HEK293 (cell line): ENCODE results near the gene RASA3.
A peak's percentile ranks its signal among the peaks of the same experiment; 100 is the strongest.

Experiments
- CTCF ChIA-PET: fragments of 350-600 bp; formaldehyde crosslinking; extraction: SDS; loops from one replicate; lab custom pipeline; 2021; ENCODE audit warnings: antibody characterized with exemption; lab: Yijun Ruan, JAX
- POLR2A ChIA-PET: fragments of 300-600 bp; formaldehyde crosslinking; extraction: SDS; loops from one replicate; lab custom pipeline; 2020; ENCODE audit warnings: antibody characterized with exemption, inconsistent platforms; lab: Yijun Ruan, JAX
- H3K27ac ChIP-seq: fragments of 200-500 bp; sonication (Bioruptor generic); 2 replicates; pipeline ENCODE4 v1.5.1; 2014; ENCODE audit warnings: low read depth, low read length, control low read depth, inconsistent platforms; ENCODE audit errors: extremely low read depth
- H3K36me3 ChIP-seq, 2 experiments: fragments of 200-500 bp in 1 of 2; sonication (Bioruptor generic) in 1 of 2; 1 replicate in 1 of 2; 2 replicates in 1 of 2; pipeline ENCODE4 v1.5.1; 2014 to 2017; ENCODE audit warnings: inconsistent platforms in 2 of 2, low read length in 2 of 2; ENCODE audit not compliant: control insufficient read depth in 2 of 2, insufficient read depth in 1 of 2
- H3K4me1 ChIP-seq: fragments of 200-500 bp; sonication (Bioruptor generic); 2 replicates; pipeline ENCODE4 v1.5.1; 2014; ENCODE audit warnings: mild to moderate bottlenecking, low read length, inconsistent platforms; ENCODE audit not compliant: control insufficient read depth, insufficient read depth
- H3K4me3 ChIP-seq: 2 replicates; pipeline ENCODE4 v1.5.1; 2011; ENCODE audit warnings: low read depth, mild to moderate bottlenecking, control low read depth, low read length, moderate library complexity
- H3K9me3 ChIP-seq: fragments of 200-500 bp; sonication (Bioruptor generic); 2 replicates; pipeline ENCODE4 v1.5.1; 2014; ENCODE audit warnings: low read depth, low read length, inconsistent platforms; ENCODE audit not compliant: control insufficient read depth, insufficient read depth
- CTCF ChIP-seq: fragments of 450-650 bp; formaldehyde crosslinking; IDR thresholded peaks from 2 replicates; pipeline ENCODE4 v1.5.1; 2016; ENCODE audit warnings: missing biosample characterization, missing genetic modification characterization
- ELK4 ChIP-seq: IDR thresholded peaks from 2 replicates; pipeline ENCODE4 v1.6.1; 2011; ENCODE audit warnings: mild to moderate bottlenecking, low read depth, low read length, borderline replicate concordance
- GLIS1 ChIP-seq: fragments of 450-650 bp; formaldehyde crosslinking; IDR thresholded peaks from 2 replicates; pipeline ENCODE4 v1.5.1; 2016; ENCODE audit warnings: missing biosample characterization, missing genetic modification characterization
- GLIS2 ChIP-seq: fragments of 450-650 bp; formaldehyde crosslinking; IDR thresholded peaks from 2 replicates; pipeline ENCODE4 v1.5.1; 2016; ENCODE audit warnings: missing biosample characterization, missing genetic modification characterization
- MYNN ChIP-seq: fragments of 450-650 bp; formaldehyde crosslinking; IDR thresholded peaks from 2 replicates; pipeline ENCODE4 v1.5.1; 2016; ENCODE audit warnings: missing biosample characterization, missing genetic modification characterization, borderline replicate concordance
- PRDM2 ChIP-seq: fragments of 450-650 bp; formaldehyde crosslinking; IDR thresholded peaks from 2 replicates; pipeline ENCODE4 v1.5.1; 2016; ENCODE audit warnings: missing biosample characterization, missing genetic modification characterization, borderline replicate concordance
- SP2 ChIP-seq: fragments of 450-650 bp; formaldehyde crosslinking; IDR thresholded peaks from 2 replicates; pipeline ENCODE4 v1.5.1; 2016; ENCODE audit warnings: missing biosample characterization, missing genetic modification characterization
- ZBTB7A ChIP-seq: fragments of 450-650 bp; formaldehyde crosslinking; IDR thresholded peaks from 2 replicates; pipeline ENCODE4 v1.5.1; 2016; ENCODE audit warnings: low read depth, missing biosample characterization, missing genetic modification characterization
- ZFHX2 ChIP-seq: fragments of 450-650 bp; formaldehyde crosslinking; conservative IDR thresholded peaks from 2 replicates; pipeline ENCODE4 v1.5.1; 2016; ENCODE audit warnings: missing biosample characterization, missing genetic modification characterization
- ZIC2 ChIP-seq: fragments of 450-650 bp; formaldehyde crosslinking; IDR thresholded peaks from 2 replicates; pipeline ENCODE4 v1.5.1; 2016; ENCODE audit warnings: missing biosample characterization, missing genetic modification characterization
- ZNF114 ChIP-seq: fragments of 450-650 bp; formaldehyde crosslinking; IDR thresholded peaks from 2 replicates; pipeline ENCODE4 v1.5.0; 2017; ENCODE audit warnings: missing biosample characterization, missing genetic modification characterization
- ZNF133 ChIP-seq: fragments of 450-650 bp; formaldehyde crosslinking; IDR thresholded peaks from 2 replicates; pipeline ENCODE4 v1.5.1; 2016; ENCODE audit warnings: missing biosample characterization, missing genetic modification characterization
- ZNF138 ChIP-seq: fragments of 450-650 bp; formaldehyde crosslinking; IDR thresholded peaks from 2 replicates; pipeline ENCODE4 v1.5.1; 2016; ENCODE audit warnings: missing biosample characterization, missing genetic modification characterization, borderline replicate concordance
- ZNF311 ChIP-seq: fragments of 450-650 bp; formaldehyde crosslinking; IDR thresholded peaks from 2 replicates; pipeline ENCODE4 v1.5.1; 2017; ENCODE audit warnings: missing biosample characterization, missing genetic modification characterization, borderline replicate concordance
- ZNF510 ChIP-seq: fragments of 450-650 bp; formaldehyde crosslinking; IDR thresholded peaks from 2 replicates; pipeline ENCODE4 v1.5.1; 2018; ENCODE audit warnings: mild to moderate bottlenecking, missing genetic modification characterization, missing biosample characterization; ENCODE audit not compliant: insufficient replicate concordance
- ZNF704 ChIP-seq: fragments of 450-650 bp; formaldehyde crosslinking; IDR thresholded peaks from 2 replicates; pipeline ENCODE4 v1.5.1; 2016; ENCODE audit warnings: missing biosample characterization, missing genetic modification characterization
- ZNF776 ChIP-seq: fragments of 450-650 bp; formaldehyde crosslinking; IDR thresholded peaks from 2 replicates; pipeline ENCODE4 v1.5.0; 2017; ENCODE audit warnings: missing biosample characterization, missing genetic modification characterization, borderline replicate concordance
- ZSCAN18 ChIP-seq: fragments of 450-650 bp; formaldehyde crosslinking; IDR thresholded peaks from 2 replicates; pipeline ENCODE4 v1.5.1; 2016; ENCODE audit warnings: missing biosample characterization, missing genetic modification characterization
- TF ChIP-seq, protein P1 (sequence below): fragments of 450-650 bp; formaldehyde crosslinking; IDR thresholded peaks from 2 replicates; pipeline ENCODE4 v1.5.1; 2017; ENCODE audit warnings: missing biosample characterization, missing genetic modification characterization
- TF ChIP-seq, protein P2 (sequence below): fragments of 450-650 bp; formaldehyde crosslinking; IDR thresholded peaks from 2 replicates; pipeline ENCODE4 v1.5.1; 2016; ENCODE audit warnings: missing biosample characterization, missing genetic modification characterization

Gene RASA3

DNA sequence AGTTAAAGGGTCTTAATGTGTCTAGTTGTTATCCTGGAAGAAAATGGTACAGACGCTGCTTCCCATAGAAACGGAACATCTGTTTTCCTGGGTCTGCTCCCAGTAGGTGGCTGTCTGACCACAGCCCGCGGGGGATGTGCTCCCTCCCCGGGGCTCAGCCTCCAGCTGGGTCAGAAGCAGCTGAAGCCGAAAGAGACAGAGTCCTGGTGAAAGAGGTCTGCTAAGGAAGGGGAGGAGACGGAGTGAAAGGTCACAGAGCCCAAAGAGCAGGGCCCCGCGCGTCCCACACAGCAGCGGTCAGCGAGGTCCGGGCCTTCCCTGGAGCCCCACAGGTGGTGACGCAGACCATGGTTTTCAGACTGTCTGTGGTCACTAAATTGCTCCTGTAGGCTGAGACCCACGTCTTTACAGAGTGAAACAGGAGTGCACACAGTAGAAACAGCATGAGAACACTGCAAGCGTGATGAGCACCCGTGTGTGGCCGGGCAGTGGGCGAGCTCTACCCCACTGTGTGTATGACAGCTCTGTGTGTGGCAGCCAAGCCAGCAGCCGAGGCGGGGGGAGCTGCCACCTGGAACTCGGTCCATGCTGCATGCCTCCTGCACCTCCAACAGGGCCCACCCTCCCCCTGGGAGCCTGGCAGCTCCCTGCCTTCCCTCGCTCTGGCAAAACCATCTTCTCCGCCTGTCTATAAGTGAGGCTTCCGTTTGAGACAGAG lies 106.5 kb downstream of the RASA3 start:
- no peak overlapping the region for H3K4me3 ChIP-seq
- POLR2A ChIA-PET, result no interaction called here
- no peak overlapping the region for H3K27ac ChIP-seq
- no peaks in the 10 kb centered on the region for H3K4me1 ChIP-seq
- TF ChIP-seq ELK4 (no peak), ZSCAN18 (tag by site-specific recombination) (no peak), ZIC2 (tag by site-specific recombination) (peak; percentile 87), GLIS2 (tag by site-specific recombination) (peak; percentile 32; the same call in 1 of the 2 replicates), CTCF (tag by site-specific recombination) (no peak), ZNF138 (no peak), ZNF133 (no peak), MYNN (tag by site-specific recombination) (no peak), ZFHX2 (tag by site-specific recombination) (peak; percentile 40), SP2 (tag by site-specific recombination) (no peak), ZBTB7A (no peak), ZNF114 (tag by site-specific recombination) (no peak), PRDM2 (no peak), ZNF776 (tag by site-specific recombination) (no peak), ZNF704 (tag by site-specific recombination) (no peak), GLIS1 (peak; percentile 31; the same call in 1 of the 2 replicates), ZNF510 (tag by site-specific recombination) (no peak), ZNF311 (no peak)
- TF ChIP-seq, protein P1, sequence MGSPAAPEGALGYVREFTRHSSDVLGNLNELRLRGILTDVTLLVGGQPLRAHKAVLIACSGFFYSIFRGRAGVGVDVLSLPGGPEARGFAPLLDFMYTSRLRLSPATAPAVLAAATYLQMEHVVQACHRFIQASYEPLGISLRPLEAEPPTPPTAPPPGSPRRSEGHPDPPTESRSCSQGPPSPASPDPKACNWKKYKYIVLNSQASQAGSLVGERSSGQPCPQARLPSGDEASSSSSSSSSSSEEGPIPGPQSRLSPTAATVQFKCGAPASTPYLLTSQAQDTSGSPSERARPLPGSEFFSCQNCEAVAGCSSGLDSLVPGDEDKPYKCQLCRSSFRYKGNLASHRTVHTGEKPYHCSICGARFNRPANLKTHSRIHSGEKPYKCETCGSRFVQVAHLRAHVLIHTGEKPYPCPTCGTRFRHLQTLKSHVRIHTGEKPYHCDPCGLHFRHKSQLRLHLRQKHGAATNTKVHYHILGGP, result no peak
- TF ChIP-seq, protein P2, sequence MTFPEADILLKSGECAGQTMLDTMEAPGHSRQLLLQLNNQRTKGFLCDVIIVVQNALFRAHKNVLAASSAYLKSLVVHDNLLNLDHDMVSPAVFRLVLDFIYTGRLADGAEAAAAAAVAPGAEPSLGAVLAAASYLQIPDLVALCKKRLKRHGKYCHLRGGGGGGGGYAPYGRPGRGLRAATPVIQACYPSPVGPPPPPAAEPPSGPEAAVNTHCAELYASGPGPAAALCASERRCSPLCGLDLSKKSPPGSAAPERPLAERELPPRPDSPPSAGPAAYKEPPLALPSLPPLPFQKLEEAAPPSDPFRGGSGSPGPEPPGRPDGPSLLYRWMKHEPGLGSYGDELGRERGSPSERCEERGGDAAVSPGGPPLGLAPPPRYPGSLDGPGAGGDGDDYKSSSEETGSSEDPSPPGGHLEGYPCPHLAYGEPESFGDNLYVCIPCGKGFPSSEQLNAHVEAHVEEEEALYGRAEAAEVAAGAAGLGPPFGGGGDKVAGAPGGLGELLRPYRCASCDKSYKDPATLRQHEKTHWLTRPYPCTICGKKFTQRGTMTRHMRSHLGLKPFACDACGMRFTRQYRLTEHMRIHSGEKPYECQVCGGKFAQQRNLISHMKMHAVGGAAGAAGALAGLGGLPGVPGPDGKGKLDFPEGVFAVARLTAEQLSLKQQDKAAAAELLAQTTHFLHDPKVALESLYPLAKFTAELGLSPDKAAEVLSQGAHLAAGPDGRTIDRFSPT (tag by site-specific recombination), result no peak
- H3K9me3 ChIP-seq, result no peaks in the 10 kb centered on the region
- H3K36me3 ChIP-seq, result no peaks in the 10 kb centered on the region
- CTCF ChIA-PET, result no interaction called here
